NCI-H1092 treated with DMSO at 0.1 percent for 48 hours (cell line): Measurements from ENCODE around the gene SLC24A3.

Source experiments
- DNase-seq: peaks from one replicate; lab custom pipeline; 2025; lab: John Stamatoyannopoulos, UW

The SLC24A3 gene

GRCh38 chr20:19341348-19342053, 129.1 kb downstream of the SLC24A3 start:
- DNase-seq: no peak

GRCh38 chr20:19344341-19344740, 131.9 kb downstream of the SLC24A3 start:
- DNase-seq: no peak

- no peak for DNase-seq
Measured at GRCh38 chr20:19347943-19348456, 135.6 kb downstream of the SLC24A3 start.

- no peak for DNase-seq
Measured at GRCh38 chr20:19348582-19348981, 136.1 kb downstream of the SLC24A3 start.

- no peak for DNase-seq
Measured at GRCh38 chr20:19349879-19350278, 137.4 kb downstream of the SLC24A3 start.

GRCh38 chr20:19351542-19351941, 139.1 kb downstream of the SLC24A3 start:
- DNase-seq: no peak

GRCh38 chr20:19354950-19355349, 142.5 kb downstream of the SLC24A3 start:
- DNase-seq: no peak

GRCh38 chr20:19361790-19362189, 149.3 kb downstream of the SLC24A3 start:
- DNase-seq: no peak

GRCh38 chr20:19363476-19363875, 151.0 kb downstream of the SLC24A3 start:
- no peak for DNase-seq

GRCh38 chr20:19367591-19367990, 155.1 kb downstream of the SLC24A3 start:
- DNase-seq: no peak

GRCh38 chr20:19368351-19368750, 155.9 kb downstream of the SLC24A3 start:
- DNase-seq: no peak

GRCh38 chr20:19370076-19371075, 157.9 kb downstream of the SLC24A3 start:
- peak; percentile 69 for DNase-seq

- no peak for DNase-seq
Measured at GRCh38 chr20:19371112-19371511, 158.7 kb downstream of the SLC24A3 start.

GRCh38 chr20:19374216-19374615, 161.8 kb downstream of the SLC24A3 start:
- no peak for DNase-seq

- no peak for DNase-seq
Measured at GRCh38 chr20:19375395-19375794, 163.0 kb downstream of the SLC24A3 start.

- no peak for DNase-seq
Measured at GRCh38 chr20:19375801-19376200, 163.4 kb downstream of the SLC24A3 start.

- DNase-seq: no peak
Measured at GRCh38 chr20:19376451-19377229, 164.2 kb downstream of the SLC24A3 start.

GRCh38 chr20:19378058-19378457, 165.6 kb downstream of the SLC24A3 start:
- DNase-seq: no peak

GRCh38 chr20:19380211-19380610, 167.8 kb downstream of the SLC24A3 start:
- no peak for DNase-seq

- DNase-seq: no peak
Measured at GRCh38 chr20:19381947-19382346, 169.5 kb downstream of the SLC24A3 start.

GRCh38 chr20:19382386-19383340, 170.2 kb downstream of the SLC24A3 start:
- peak; percentile 26 for DNase-seq
